Loucy (cell line): ENCODE data around the gene NMT1.

Source experiments
- H2AFZ ChIP-seq: fragments of 200-600 bp; sonication (generic); 2 replicates; pipeline ENCODE4 v1.6.0; 2016; ENCODE audit warnings: antibody characterized with exemption, mild to moderate bottlenecking, low read length, moderate library complexity
- H3F3A ChIP-seq: fragments of 200-600 bp; 2 replicates; pipeline ENCODE4 v1.6.0; 2016; ENCODE audit warnings: antibody characterized with exemption, low read depth, mild to moderate bottlenecking
- H3K27me3 ChIP-seq: fragments of 200-600 bp; sonication (generic); 2 replicates; pipeline ENCODE4 v1.6.1; 2014; ENCODE audit warnings: low read length, mild to moderate bottlenecking; ENCODE audit not compliant: insufficient read depth, poor library complexity, severe bottlenecking
- H3K36me3 ChIP-seq: fragments of 200-600 bp; sonication (generic); 2 replicates; pipeline ENCODE4 v1.6.1; 2016; ENCODE audit warnings: low read length; ENCODE audit not compliant: insufficient read depth
- H3K4me1 ChIP-seq: fragments of 200-600 bp; sonication (generic); 2 replicates; pipeline ENCODE4 v1.5.1; 2014; ENCODE audit warnings: low read length, mild to moderate bottlenecking; ENCODE audit not compliant: insufficient read depth, poor library complexity, severe bottlenecking
- H3K4me2 ChIP-seq: fragments of 200-600 bp; sonication (generic); 2 replicates; pipeline ENCODE4 v1.6.0; 2014; ENCODE audit warnings: antibody characterized with exemption, low read length, low read depth, mild to moderate bottlenecking; ENCODE audit not compliant: poor library complexity, severe bottlenecking
- H3K4me3 ChIP-seq: fragments of 200-600 bp; sonication (generic); 2 replicates; pipeline ENCODE4 v1.5.1; 2014; ENCODE audit warnings: low read length, mild to moderate bottlenecking, mixed read lengths; ENCODE audit not compliant: poor library complexity, severe bottlenecking
- H3K79me2 ChIP-seq: fragments of 200-600 bp; sonication (generic); 2 replicates; pipeline ENCODE4 v1.6.1; 2014; ENCODE audit warnings: low read length; ENCODE audit not compliant: insufficient read depth
- H3K9ac ChIP-seq: fragments of 200-600 bp; sonication (generic); 2 replicates; pipeline ENCODE4 v1.6.0; 2014; ENCODE audit warnings: mild to moderate bottlenecking, low read depth, low read length, moderate library complexity; ENCODE audit not compliant: poor library complexity, severe bottlenecking
- H3K9me2 ChIP-seq: fragments of 200-600 bp; sonication (generic); replicated peaks from 2 replicates; pipeline ENCODE4 v1.6.1; 2016; ENCODE audit warnings: low read depth, low read length, mixed read lengths
- H3K9me3 ChIP-seq: fragments of 200-600 bp; sonication (generic); 2 replicates; pipeline ENCODE4 v1.6.1; 2014; ENCODE audit warnings: mild to moderate bottlenecking, antibody characterized with exemption, low read length, low read depth; ENCODE audit not compliant: insufficient read depth
- H4K20me1 ChIP-seq: fragments of 200-600 bp; sonication (generic); 2 replicates; pipeline ENCODE4 v1.6.0; 2014; ENCODE audit warnings: antibody characterized with exemption, low read length, mild to moderate bottlenecking; ENCODE audit not compliant: insufficient read depth, poor library complexity, severe bottlenecking
- CTCF ChIP-seq: fragments of 200-600 bp; sonication (generic); conservative IDR thresholded peaks from 2 replicates; pipeline ENCODE4 v1.5.1; 2014; ENCODE audit warnings: mild to moderate bottlenecking, antibody characterized with exemption, low read length
- EZH2phosphoT487 ChIP-seq: fragments of 200-600 bp; IDR thresholded peaks from 2 replicates; pipeline ENCODE4 v1.6.1; 2018; ENCODE audit warnings: antibody characterized with exemption, mild to moderate bottlenecking, moderate library complexity, borderline replicate concordance

Gene NMT1

GRCh38 chr17:45116434-45117016, 55.4 kb downstream of the NMT1 start:
- Histone ChIP-seq H3K79me2 (no peaks in the 10 kb centered on the region), H2AFZ (no peak overlapping the region), H3K4me3 (no peak overlapping the region), H3K4me1 (no peaks in the 10 kb centered on the region), H3K9me2 (no peaks in the 10 kb centered on the region), H3F3A (no peaks in the 10 kb centered on the region), H3K9ac (no peak overlapping the region), H3K27me3 (no peaks in the 10 kb centered on the region), H3K4me2 (no peak overlapping the region), H4K20me1 (no peaks in the 10 kb centered on the region), H3K9me3 (no peaks in the 10 kb centered on the region), H3K36me3 (no peaks in the 10 kb centered on the region)
- TF ChIP-seq CTCF = no peak
- no peak for TF ChIP-seq EZH2phosphoT487

GRCh38 chr17:45117334-45117733, 56.2 kb downstream of the NMT1 start:
- TF ChIP-seq CTCF = no peak
- no peak for TF ChIP-seq EZH2phosphoT487

GRCh38 chr17:45117848-45118646, 56.9 kb downstream of the NMT1 start:
- H3K27me3 ChIP-seq = no peaks in the 10 kb centered on the region
- H3K4me1 ChIP-seq = no peaks in the 10 kb centered on the region
- no peak overlapping the region for H3K4me2 ChIP-seq
- no peaks in the 10 kb centered on the region for H4K20me1 ChIP-seq
- H3K79me2 ChIP-seq = no peaks in the 10 kb centered on the region
- H3K36me3 ChIP-seq = no peaks in the 10 kb centered on the region
- no peak overlapping the region for H2AFZ ChIP-seq
- H3F3A ChIP-seq = no peaks in the 10 kb centered on the region
- H3K9ac ChIP-seq = no peak overlapping the region
- H3K9me3 ChIP-seq = no peaks in the 10 kb centered on the region
- no peak overlapping the region for H3K4me3 ChIP-seq
- TF ChIP-seq EZH2phosphoT487 = no peak
- no peak for TF ChIP-seq CTCF
- no peaks in the 10 kb centered on the region for H3K9me2 ChIP-seq

More at GRCh38 chr17:45117334-45117733, 56.2 kb downstream of the NMT1 start:
- Histone ChIP-seq H3K27me3 (no peaks in the 10 kb centered on the region), H3K9me2 (no peaks in the 10 kb centered on the region), H3K4me1 (no peaks in the 10 kb centered on the region), H3K9me3 (no peaks in the 10 kb centered on the region), H3K79me2 (no peaks in the 10 kb centered on the region), H3F3A (no peaks in the 10 kb centered on the region), H4K20me1 (no peaks in the 10 kb centered on the region), H3K9ac (no peak overlapping the region), H3K4me3 (no peak overlapping the region), H3K4me2 (no peak overlapping the region), H3K36me3 (no peaks in the 10 kb centered on the region), H2AFZ (no peak overlapping the region)
